ENCODE results near the gene CDH4. TPM values are rescaled to one million over a fixed set of nuclear protein-coding genes. Genes with fewer than 3 reads are reported as not detected.
"Not testable (repeated sequence)": the region's sequence is repeated elsewhere in the genome, so short reads cannot be mapped to it uniquely, and the experiment has no call there.

Gene CDH4
- polyA plus RNA-seq, 6 donors from 2014 or later, result not detected

DNA sequence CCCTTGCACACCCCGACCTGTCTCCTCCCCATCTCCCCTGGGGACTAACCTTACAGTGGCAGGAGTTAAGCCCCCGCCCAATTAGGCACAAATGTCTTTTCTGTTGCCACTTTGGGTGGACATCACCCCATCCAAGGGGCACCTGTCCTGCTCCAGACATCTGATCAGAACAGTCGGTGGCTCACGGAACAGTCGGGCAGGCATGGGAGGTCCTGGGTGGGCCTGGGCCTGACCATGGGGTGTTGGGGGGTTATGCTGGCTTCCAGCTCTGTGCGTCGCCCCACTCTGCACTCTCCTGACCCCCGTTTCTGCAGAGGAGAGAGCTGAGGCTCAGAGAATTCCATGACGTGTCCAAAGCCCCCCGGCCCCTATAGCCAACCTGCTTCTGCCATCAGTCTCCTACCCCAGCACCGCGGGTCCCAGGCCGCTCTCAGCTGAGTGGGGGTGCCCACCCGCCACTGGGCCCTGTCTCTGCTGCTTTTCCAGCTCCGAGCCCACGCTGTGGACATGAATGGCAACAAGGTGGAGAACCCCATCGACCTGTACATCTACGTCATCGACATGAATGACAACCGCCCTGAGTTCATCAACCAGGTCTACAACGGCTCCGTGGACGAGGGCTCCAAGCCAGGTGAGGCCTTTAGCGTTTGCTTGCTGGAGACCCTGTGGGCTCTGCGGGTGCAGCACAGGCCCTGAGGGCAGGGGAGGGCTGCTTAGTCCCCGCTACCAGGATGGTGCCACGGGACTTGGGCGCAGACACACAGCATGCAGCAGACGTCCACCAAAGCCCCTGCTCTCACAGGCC lies 600.4 kb downstream of the CDH4 start:
- Mint-ChIP-seq H3K36me3 (no peaks in the 10 kb centered on the region), H3K4me3 (no peak overlapping the region)

DNA sequence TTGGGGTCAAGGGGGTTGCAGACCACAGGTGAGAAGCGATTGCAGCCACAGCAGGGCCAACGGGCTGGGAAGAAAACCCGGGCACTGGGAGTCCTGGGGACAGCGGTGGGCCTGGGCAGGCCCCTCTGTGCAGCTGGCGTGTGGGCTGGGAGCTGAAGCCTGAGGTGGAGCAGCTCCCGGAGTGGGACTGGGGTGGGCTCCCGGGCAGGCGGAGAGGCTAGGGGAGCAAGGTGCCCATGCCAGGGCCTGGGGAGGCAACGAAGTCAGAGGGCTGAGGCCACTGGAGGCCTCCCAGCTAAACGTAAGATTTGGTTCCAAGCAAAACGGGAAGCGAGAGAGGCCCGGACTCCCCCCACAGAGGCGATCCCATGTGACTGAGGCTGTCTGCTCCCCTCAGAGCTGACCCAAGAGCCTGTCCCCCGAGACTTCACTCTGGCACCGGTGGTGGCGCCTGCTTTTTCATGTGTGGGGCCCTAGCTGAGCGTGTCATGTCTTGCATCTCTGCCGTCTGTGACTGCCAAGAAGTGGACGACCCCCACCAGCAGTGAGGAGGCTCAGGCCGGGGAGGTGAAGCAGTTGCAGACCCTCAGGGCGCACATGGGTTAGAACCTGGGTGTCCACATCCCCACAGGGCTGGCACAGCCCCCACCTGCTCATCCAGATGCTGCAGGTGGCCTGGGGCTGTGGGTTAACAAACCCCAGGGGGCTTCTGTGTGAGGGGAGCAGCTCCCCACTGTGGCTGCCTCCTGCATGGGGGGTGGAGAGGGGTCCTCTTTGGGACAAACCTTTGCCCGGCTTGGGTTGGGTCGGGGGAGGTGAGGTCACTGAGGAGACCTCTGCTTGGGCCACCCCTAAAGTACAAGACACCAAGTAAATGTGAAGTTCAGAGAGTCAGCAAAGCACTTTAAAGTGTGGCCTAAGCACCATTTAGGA lies 601.3 kb downstream of the CDH4 start:
- H3K27ac Mint-ChIP-seq, result no peak overlapping the region
- peaks cover 0 to 10% (median 0%) of the 10 kb centered on the region in 7 donors for H3K9me3 Mint-ChIP-seq

More for the DNA sequence above, 600.4 kb downstream of the CDH4 start:
- Mint-ChIP-seq H3K27ac (no peak overlapping the region), H3K27me3 (no peaks in the 10 kb centered on the region), H3K4me1 (no peaks in the 10 kb centered on the region), H3K9me3 (peaks cover 0 to 10% (median 0%) of the 10 kb centered on the region in 7 donors)
- ATAC-seq (ENCODE audit: low read depth in 2 of 2) (no peak), DNase-seq (no peak)

DNA sequence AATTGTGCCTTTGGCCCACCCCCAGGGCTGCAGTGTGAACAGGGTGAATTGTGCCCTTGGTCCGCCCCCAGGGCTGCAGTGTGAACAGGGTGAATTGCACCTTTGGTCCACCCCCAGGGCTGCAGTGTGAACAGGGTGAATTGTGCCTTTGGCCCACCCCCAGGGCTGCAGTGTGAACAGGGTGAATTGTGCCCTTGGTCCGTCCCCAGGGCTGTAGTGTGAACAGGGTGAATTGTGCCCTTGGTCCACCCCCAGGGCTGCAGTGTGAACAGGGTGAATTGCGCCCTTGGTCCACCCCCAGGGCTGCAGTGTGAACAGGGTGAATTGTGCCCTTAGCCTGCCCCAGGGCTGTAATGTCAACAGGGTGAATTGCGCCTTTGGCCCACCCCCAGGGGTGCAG lies 602.5 kb downstream of the CDH4 start:
- peaks cover 0 to 10% (median 0%) of the 10 kb centered on the region in 7 donors for H3K9me3 Mint-ChIP-seq
- DNase-seq; H3K4me3 Mint-ChIP-seq; H3K36me3 Mint-ChIP-seq; H3K27ac Mint-ChIP-seq; H3K4me1 Mint-ChIP-seq; H3K27me3 Mint-ChIP-seq; ATAC-seq (ENCODE audit: low read depth in 2 of 2): not testable (repeated sequence)

More for the DNA sequence above, 601.3 kb downstream of the CDH4 start:
- no peaks in the 10 kb centered on the region for H3K4me1 Mint-ChIP-seq
- no peaks in the 10 kb centered on the region for H3K27me3 Mint-ChIP-seq
- no peak overlapping the region for H3K4me3 Mint-ChIP-seq
- no peaks in the 10 kb centered on the region for H3K36me3 Mint-ChIP-seq
- DNase-seq (no peak), ATAC-seq (ENCODE audit: low read depth in 2 of 2) (no peak)

DNA sequence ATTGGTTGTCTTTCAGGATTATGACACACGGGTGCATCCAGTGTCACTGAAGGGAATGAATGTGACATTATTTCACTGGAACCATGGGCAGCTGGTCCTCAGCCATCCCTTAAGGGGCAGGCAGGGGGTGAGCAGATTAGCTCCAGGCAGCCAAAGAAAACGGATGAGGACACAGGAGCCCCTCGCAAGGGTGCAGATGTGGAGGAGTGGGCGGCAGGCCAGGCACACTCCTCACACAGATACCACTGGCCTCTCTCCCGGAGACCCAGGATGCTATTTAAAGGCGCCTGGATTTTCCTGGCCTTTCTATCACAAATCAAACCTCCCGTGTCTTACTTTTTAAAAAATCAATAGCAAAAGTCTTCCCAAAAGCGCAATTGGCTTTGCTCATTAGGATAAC lies 603.2 kb downstream of the CDH4 start:
- Mint-ChIP-seq H3K9me3 (peaks cover 0 to 10% (median 0%) of the 10 kb centered on the region in 7 donors), H3K27me3 (no peaks in the 10 kb centered on the region), H3K4me1 (no peaks in the 10 kb centered on the region), H3K27ac (no peak overlapping the region), H3K36me3 (no peaks in the 10 kb centered on the region), H3K4me3 (no peak overlapping the region)
- DNase-seq (no peak), ATAC-seq (ENCODE audit: low read depth in 2 of 2) (no peak)

DNA sequence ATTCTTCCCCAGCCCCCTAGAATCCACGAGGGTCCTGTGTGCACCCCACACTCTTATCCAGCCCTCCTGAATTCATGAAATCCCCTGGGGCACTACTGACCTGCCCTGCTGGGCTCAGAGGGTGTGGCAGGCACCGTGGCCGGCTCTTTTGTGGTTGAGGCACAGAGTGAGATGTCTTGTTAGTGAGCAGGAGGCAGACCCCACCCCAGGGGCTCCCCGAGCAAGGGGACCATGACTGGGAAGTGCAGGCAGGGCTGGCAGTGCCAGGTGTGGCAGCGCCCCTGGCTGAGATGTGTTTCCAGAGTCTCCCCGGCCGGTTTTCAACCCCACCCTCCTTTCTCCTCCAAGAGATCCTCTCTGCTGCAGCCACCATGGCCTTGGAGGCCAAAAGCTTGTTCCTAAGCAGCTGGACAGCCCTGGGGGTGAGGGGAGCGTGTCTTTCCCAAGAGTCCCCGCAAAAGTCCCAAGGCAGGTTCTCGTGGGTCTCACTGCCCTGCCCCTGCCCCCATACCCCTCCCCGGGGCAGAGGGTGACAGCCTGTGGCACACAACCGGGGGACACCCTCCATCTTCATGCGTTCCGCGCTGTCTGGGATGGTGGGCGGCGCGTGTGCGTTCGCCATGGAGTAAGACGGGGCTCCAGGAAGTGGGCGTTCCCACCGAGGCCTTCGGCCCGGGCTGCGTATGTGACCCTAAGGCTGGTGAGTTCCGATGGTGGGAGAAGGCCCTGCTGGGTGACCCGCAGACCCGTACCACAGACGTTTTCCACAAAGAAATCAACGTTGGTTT lies 604.8 kb downstream of the CDH4 start:
- no peak for ATAC-seq (ENCODE audit: low read depth in 2 of 2)
- Mint-ChIP-seq H3K27me3 (no peaks in the 10 kb centered on the region), H3K36me3 (no peaks in the 10 kb centered on the region), H3K4me3 (no peak overlapping the region), H3K27ac (no peak overlapping the region), H3K4me1 (no peaks in the 10 kb centered on the region), H3K9me3 (peaks cover 0 to 10% (median 0%) of the 10 kb centered on the region in 7 donors)
- no peak for DNase-seq

DNA sequence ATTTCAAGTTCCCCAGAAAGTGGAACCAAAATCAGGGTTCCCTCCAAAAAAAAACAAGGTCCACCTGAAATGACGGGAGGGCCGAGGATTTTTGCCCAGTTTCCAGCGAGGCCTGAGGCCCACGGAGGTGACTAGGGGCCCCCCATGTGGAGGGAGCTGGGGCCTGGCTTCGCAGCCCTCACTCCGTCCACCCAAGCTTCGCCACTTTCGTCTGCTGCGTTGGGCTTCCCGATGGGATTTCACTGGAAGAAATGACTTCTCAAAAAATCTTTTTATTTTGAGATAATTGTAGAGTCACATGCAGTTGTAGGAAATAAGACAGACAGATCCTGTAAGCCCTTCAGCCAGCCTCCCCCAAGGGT lies 605.3 kb downstream of the CDH4 start:
- Mint-ChIP-seq H3K36me3 (no peaks in the 10 kb centered on the region), H3K27me3 (no peaks in the 10 kb centered on the region), H3K9me3 (peaks cover 0 to 10% (median 0%) of the 10 kb centered on the region in 7 donors), H3K4me1 (no peaks in the 10 kb centered on the region), H3K27ac (no peak overlapping the region), H3K4me3 (no peak overlapping the region)
- no peak for DNase-seq
- ATAC-seq (ENCODE audit: low read depth in 2 of 2), result no peak

DNA sequence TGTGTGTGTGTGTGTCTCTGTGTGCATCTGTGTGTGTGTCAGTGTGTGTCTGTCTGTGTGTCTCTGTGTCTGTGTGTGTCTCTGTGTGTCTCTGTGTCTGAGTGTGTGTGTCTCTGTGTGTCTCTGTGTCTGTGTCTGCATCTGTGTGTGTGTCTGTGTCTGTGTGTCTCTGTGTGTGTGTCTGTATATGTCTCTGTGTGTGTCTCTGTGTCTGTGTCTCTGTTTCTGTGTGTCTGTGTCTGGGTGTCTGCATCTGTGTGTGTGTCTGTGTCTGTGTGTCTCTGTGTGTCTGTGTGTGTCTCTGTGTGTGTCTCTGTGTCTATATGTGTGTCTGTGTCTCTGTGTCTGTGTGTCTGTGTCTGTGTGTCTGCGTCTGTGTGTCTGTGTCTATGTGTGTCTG lies 605.8 kb downstream of the CDH4 start:
- H3K27me3 Mint-ChIP-seq, result no peaks in the 10 kb centered on the region
- H3K4me3 Mint-ChIP-seq, result no peak overlapping the region
- no peaks in the 10 kb centered on the region for H3K4me1 Mint-ChIP-seq
- no peak overlapping the region for H3K27ac Mint-ChIP-seq
- H3K9me3 Mint-ChIP-seq, result peaks cover 0 to 10% (median 0%) of the 10 kb centered on the region in 7 donors
- ATAC-seq (ENCODE audit: low read depth in 2 of 2) (no peak), DNase-seq (no peak)
- H3K36me3 Mint-ChIP-seq, result no peaks in the 10 kb centered on the region

DNA sequence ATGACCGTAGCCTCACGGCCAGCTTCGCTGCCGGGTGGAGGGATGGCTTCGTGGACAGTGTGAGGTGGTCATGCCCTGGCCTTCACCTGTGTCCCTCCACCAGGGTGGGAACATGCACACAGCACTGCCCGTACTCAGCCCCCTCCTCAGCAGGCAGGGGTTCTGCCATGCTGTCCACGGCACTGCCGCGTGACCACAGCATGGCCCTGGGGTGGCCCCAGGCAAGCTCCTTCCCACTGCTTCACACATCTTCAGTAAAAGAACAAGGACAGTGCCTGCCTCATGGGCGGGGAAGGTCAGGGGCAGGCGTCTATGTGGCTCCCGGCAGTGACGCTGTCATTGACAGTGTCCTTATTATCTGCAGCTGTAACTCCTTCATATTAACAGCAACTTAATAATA lies 607.7 kb downstream of the CDH4 start:
- no peaks in the 10 kb centered on the region for H3K27me3 Mint-ChIP-seq

DNA sequence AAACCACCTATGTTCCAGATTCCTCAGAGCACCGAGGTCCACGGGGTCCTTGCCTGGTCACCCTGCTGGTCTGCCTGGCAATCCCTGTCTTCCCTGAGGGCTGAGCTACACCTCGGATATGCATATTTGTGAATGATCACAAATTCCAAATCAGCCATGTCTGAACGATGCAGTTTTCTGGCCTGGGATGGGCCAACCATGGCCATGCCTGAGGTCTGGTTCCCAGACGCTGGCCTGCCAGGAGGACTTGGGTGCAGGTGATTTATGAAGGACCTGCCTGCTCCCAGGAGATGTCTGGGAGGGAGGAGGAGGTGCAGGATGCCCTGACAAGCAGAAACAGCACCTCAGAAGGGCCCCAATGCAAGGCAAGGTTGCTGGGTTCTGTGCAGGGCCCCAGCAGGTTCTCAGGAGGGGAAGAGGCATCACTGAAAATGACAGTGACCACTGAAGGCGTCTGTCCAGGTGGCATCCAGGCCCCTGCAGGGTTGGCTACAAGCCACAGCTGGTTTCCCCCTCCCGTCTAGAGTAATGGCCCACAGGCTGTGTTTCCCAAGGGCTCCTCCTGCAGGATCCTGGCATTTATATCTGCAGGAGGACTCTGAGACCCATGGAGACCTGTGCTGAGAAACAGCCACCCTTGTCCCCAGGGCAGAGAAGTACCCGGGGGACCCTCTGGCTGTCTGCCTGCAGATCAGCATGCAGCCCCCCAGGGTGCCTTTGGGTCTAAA lies 608.4 kb downstream of the CDH4 start:
- no peak overlapping the region for H3K4me3 Mint-ChIP-seq

More for the DNA sequence above, 607.7 kb downstream of the CDH4 start:
- no peaks in the 10 kb centered on the region for H3K4me1 Mint-ChIP-seq
- peaks cover 0 to 10% (median 0%) of the 10 kb centered on the region in 7 donors for H3K9me3 Mint-ChIP-seq
- H3K27ac Mint-ChIP-seq, result peak overlapping the region in 1 of 6 donors; percentile 26
- DNase-seq (no peak), ATAC-seq (ENCODE audit: low read depth in 2 of 2) (no peak)
- no peak overlapping the region for H3K4me3 Mint-ChIP-seq
- no peaks in the 10 kb centered on the region for H3K36me3 Mint-ChIP-seq

DNA sequence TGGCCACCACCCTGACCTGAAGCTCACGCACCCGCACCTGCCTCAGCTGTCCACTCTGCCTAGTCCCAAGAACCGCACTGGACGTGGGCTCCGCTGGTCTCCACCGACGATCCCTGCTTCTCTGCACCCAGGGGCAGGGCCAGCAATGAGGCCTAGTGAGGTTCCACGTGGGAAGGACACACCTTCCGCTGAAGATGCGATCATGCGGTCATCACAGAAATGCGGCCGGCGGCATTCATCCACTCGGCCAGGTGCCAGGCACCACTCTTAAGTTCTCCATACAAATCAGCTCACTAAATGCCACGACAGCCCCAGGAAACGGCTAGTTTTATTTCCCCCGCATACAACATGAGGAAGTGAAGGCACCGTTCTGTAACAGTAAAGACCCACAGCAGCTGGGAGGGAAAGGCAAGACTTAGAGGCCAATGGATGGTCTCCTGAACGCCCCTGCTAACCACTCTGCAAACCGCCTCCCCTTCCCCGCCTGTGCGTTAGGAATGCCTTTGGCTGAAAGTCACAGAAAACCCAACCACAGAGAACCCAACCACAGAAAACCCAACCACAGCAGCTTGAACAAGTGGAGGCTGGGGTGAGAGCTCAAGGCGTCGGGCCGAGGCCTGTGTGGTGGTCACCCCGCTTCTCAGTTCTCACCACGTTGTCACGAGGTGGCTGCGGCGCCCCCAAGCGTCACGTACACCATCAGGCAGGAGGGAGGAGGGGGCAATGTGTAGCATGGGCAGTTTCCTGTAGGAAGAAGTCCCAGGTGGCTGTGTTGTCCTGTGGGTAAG lies 609.2 kb downstream of the CDH4 start:
- ATAC-seq (ENCODE audit: low read depth in 2 of 2), result no peak
- H3K36me3 Mint-ChIP-seq, result no peaks in the 10 kb centered on the region

More for the DNA sequence above, 608.4 kb downstream of the CDH4 start:
- ATAC-seq (ENCODE audit: low read depth in 2 of 2) (no peak), DNase-seq (no peak)
- Mint-ChIP-seq H3K27me3 (peaks cover 0 to 4% (median 0%) of the 10 kb centered on the region in 3 donors), H3K4me1 (no peaks in the 10 kb centered on the region), H3K9me3 (peaks cover 4 to 13% (median 4%) of the 10 kb centered on the region in 7 donors), H3K36me3 (no peaks in the 10 kb centered on the region), H3K27ac (no peak overlapping the region)

DNA sequence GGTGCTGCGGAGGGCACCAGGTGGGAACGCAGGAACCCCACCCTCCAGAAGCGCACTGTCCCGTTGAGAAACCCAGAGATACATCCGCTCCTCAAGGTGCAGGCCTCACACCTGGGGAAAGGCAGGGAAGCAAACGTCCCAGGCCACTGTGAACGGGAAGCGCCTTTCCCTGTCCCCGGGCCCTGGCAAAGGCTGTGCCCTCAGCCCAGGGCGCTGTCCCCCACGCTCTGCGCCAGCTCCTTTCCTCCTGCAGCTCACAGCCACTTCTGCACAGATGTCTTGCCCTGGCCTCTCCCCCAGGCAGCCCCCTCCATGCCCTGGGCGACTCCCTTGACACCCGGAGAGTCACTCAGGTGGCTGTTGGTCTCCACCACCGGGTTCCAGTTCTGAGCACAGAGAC lies 609.8 kb downstream of the CDH4 start:
- Mint-ChIP-seq H3K36me3 (no peaks in the 10 kb centered on the region), H3K9me3 (peaks cover 4 to 12% (median 6%) of the 10 kb centered on the region in 7 donors), H3K4me3 (no peak overlapping the region), H3K27me3 (peaks cover 0 to 7% (median 5%) of the 10 kb centered on the region in 3 donors), H3K4me1 (peaks cover 0 to 2% (median 0%) of the 10 kb centered on the region in 3 donors), H3K27ac (no peak overlapping the region)
- DNase-seq (no peak), ATAC-seq (ENCODE audit: low read depth in 2 of 2) (no peak)

More for the DNA sequence above, 609.2 kb downstream of the CDH4 start:
- H3K4me1 Mint-ChIP-seq, result peaks cover 0 to 2% (median 0%) of the 10 kb centered on the region in 3 donors
- H3K9me3 Mint-ChIP-seq, result peaks cover 4 to 11% (median 6%) of the 10 kb centered on the region in 7 donors
- H3K27ac Mint-ChIP-seq, result no peak overlapping the region
- H3K27me3 Mint-ChIP-seq, result peaks cover 0 to 7% (median 0%) of the 10 kb centered on the region in 3 donors
- no peak overlapping the region for H3K4me3 Mint-ChIP-seq
- DNase-seq, result no peak

DNA sequence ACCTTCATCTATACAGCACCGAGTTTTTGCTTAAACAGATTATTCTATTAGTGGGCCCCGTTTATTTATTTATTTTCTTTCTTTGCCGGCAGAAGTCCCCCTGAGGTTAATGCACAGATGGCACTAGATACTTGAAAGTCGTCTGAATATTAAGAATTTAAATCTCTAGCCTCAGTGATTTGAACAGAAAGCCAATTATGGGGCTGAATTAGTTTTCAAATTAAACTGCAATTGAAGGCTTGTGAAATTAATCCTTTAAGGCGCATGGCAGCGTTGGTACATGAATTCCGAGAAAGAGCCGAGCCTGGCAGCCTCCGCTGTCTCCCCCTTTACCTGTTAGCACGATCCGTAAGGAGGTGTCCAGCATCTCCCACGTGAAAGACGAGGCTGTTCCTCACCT lies 610.8 kb downstream of the CDH4 start:
- Mint-ChIP-seq H3K4me1 (peaks cover 0 to 2% (median 0%) of the 10 kb centered on the region in 3 donors), H3K27ac (no peak overlapping the region), H3K4me3 (no peak overlapping the region), H3K36me3 (no peaks in the 10 kb centered on the region), H3K27me3 (peaks cover 0 to 7% (median 7%) of the 10 kb centered on the region in 3 donors), H3K9me3 (peaks cover 4 to 12% (median 6%) of the 10 kb centered on the region in 7 donors)
- ATAC-seq (ENCODE audit: low read depth in 2 of 2) (no peak), DNase-seq (no peak)
